GM12865 (cell line): ENCODE results near the gene MARCHF2.
"Not testable (repeated sequence)": the region's sequence is repeated elsewhere in the genome, so short reads cannot be mapped to it uniquely, and the experiment has no call there.

Source experiments
- DNase-seq: peaks from one replicate; pipeline ENCODE4 v3.0.0; 2010; ENCODE audit warnings: low read depth
- H3K4me3 ChIP-seq: 2 replicates; pipeline ENCODE4 v1.5.1; 2011; ENCODE audit warnings: mild to moderate bottlenecking, low read depth, low read length, control low read depth
- TF ChIP-seq, protein P1 (sequence below): IDR thresholded peaks from 2 replicates; pipeline ENCODE4 v1.5.1; 2011; ENCODE audit warnings: low read length, control low read depth, low read depth, inconsistent platforms; ENCODE audit not compliant: insufficient read depth; ENCODE audit errors: missing control alignments

The MARCHF2 gene

DNA sequence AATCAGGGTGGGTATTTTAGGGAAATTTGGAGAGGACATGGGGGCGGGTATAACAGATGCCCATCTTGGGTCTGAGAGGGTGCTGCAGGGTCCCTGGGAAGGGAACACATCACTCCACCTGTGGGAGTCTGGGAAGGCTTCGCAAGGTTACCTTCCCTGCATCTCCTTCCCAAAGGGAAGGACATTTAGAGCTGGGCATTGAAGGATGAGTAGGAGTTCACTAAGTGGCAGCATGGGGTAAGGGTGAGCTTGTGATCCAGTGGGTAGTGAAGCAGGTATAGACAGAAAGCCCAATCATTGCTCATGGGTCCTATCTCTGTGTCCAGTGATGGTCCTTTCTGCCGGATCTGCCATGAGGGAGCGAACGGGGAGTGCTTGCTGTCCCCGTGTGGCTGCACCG, 13.2 kb downstream of the MARCHF2 start:
- TF ChIP-seq, protein P1, sequence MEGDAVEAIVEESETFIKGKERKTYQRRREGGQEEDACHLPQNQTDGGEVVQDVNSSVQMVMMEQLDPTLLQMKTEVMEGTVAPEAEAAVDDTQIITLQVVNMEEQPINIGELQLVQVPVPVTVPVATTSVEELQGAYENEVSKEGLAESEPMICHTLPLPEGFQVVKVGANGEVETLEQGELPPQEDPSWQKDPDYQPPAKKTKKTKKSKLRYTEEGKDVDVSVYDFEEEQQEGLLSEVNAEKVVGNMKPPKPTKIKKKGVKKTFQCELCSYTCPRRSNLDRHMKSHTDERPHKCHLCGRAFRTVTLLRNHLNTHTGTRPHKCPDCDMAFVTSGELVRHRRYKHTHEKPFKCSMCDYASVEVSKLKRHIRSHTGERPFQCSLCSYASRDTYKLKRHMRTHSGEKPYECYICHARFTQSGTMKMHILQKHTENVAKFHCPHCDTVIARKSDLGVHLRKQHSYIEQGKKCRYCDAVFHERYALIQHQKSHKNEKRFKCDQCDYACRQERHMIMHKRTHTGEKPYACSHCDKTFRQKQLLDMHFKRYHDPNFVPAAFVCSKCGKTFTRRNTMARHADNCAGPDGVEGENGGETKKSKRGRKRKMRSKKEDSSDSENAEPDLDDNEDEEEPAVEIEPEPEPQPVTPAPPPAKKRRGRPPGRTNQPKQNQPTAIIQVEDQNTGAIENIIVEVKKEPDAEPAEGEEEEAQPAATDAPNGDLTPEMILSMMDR, result no peak
- DNase-seq, result no peak
- H3K4me3 ChIP-seq, result no peak overlapping the region

DNA sequence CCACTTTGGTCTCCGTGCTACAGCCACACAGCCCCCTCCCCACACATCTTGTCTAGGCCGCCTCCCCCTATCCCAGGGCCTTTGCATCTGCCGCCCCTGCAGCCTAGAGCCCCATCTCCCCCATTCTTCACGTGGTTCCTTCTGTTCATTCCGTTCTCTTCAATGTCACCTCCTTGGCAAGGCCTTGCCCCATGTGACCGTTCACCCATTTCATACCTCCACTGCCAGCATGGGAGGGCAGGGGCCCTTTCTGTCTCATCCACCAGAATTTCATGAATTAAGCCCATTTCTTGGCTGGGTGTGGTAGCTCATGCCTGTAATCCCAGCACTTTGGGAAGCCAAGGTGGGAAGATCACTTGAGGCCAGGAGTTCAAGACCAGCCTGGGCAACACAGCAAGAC, 15.9 kb downstream of the MARCHF2 start:
- no peak for DNase-seq
- TF ChIP-seq, protein P1, result no peak
- H3K4me3 ChIP-seq, result no peak overlapping the region

DNA sequence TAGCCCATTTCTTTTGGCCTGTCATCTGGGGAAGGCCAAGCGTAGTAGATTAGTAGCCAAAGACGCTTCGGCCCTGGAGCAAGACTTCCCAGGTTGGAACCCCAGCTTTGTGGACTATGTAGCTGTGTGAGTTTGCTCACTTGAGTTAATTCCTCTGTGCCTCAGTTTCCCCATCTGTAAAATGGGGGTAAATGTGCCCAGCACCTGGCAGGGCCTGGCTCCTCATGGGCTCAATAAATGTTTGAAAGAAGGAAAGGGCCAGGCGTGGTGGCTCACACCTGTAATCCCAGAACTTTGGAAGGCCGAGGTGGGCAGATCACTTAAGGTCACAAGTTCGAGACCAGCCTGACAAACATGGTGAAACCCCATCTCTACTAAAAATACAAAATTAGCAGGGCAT, 16.7 kb downstream of the MARCHF2 start:
- TF ChIP-seq, protein P1, result no peak
- DNase-seq, result no peak
- no peak overlapping the region for H3K4me3 ChIP-seq

DNA sequence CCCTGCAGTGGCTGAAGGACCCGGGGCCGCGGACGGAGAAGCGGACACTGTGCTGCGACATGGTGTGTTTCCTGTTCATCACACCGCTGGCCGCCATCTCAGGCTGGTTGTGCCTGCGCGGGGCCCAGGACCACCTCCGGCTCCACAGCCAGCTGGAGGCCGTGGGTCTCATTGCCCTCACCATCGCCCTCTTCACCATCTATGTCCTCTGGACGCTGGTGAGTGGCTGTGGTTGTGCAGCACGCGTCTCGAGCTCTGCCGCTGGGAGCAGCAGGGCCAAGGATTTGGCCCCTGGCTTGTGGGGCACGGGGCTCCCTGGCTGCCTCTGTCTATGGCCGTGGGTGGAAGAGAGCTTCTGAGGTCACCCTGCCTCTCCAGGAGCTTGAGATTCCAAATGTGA, 17.5 kb downstream of the MARCHF2 start:
- TF ChIP-seq, protein P1, result no peak
- no peak for DNase-seq
- H3K4me3 ChIP-seq, result no peak overlapping the region

DNA sequence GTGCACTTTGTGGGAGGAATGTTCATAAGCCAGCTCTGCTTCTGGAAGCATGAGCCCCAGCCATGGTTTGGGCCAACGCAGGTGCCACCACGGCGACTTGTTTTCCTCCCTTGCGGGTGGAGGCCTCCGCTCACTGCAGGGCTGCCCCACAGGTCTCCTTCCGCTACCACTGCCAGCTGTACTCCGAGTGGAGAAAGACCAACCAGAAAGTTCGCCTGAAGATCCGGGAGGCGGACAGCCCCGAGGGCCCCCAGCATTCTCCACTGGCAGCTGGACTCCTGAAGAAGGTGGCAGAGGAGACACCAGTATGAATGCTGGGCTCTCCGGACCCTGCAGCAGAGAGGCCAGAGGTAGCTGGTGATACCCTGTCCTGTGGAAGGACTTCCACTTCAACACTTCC, 25.1 kb downstream of the MARCHF2 start:
- DNase-seq, result no peak
- H3K4me3 ChIP-seq, result no peak overlapping the region
- TF ChIP-seq, protein P1, result no peak

DNA sequence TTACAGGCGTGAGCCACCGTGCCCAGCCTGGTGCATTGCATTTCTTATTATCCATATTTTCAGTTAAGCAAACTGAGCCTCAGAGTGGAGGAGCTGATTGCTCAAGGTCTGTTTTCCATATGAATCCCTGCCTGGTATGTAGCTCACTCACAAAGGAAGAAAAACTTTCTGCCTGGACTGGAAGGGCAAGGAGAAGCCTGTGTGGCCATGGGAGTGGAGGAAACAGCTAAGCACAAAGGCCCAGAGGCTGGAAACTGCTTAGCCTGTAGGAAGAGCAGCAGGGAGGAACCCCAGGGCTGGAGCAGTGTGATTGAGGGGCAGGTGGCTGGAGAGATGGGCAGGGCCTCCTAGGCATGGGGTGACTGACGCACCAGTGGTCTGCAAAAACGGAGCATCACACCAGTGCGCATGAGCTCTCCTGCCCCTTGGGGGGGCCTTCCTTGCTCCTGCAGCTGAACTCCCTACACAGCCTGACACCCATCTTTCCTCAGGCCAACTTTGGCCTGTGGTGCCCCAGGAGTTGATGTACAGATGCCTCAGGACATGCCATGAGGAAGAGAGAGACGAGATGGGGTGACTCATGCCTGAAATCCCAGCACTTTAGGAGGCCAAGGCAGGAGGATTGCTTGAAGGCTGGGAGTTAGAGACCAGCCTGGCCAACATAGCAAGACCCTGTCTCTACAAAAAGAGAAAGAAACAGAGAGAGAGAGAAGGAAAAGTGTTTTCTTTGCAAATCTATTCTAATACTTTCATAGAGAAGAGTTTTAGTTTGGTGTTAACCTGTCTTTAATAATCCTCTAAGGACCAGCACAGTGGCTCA, 28.8 kb downstream of the MARCHF2 start:
- DNase-seq, result no peak
- H3K4me3 ChIP-seq, result no peak overlapping the region
- TF ChIP-seq, protein P1, result no peak

DNA sequence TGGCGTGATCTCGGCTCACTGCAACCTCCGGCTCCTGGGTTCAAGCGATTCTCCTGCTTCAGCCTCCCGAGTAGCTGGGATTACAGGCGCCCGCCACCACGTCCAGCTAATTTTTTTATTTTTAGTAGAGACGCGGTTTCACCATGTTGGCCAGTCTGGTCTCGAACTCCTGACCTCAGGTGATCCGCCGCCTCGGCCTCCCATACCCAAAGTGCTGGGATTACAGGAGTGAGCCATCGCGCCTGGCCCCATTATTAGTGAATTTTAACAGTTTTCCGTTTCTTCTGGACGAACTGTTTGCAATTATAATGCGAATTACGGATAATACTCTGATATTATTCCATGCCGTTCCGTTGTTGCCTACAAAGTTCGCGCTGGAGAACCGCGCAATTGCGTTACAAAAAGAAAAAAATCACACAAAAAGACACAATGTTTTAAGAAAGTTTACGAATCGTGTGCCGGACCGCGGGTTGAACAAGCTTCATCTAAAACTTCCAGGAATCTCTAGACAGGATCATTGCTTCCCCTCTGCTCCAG, 31.1 kb downstream of the MARCHF2 start:
- DNase-seq, result not testable (repeated sequence)
- H3K4me3 ChIP-seq, result peak overlapping the region; percentile 68
